HL-60 (cell line): ENCODE data around the gene XXYLT1.

Source experiments
- DNase-seq, 2 experiments: peaks; one replicate each; pipeline ENCODE4 v3.0.0-alpha.2; 2010 to 2020; ENCODE audit warnings: low read depth in 1 of 2, low spot score in 1 of 2
- H3K27ac ChIP-seq: fragments of 250-450 bp; sonication (Bioruptor Pico); replicated peaks from 2 replicates; pipeline ENCODE4 v1.5.1; 2020; ENCODE audit warnings: mild to moderate bottlenecking, moderate library complexity
- H3K27me3 ChIP-seq: fragments of 250-450 bp; sonication (Bioruptor Pico); 2 replicates; pipeline ENCODE4 v1.5.1; 2021; ENCODE audit warnings: mild to moderate bottlenecking, moderate library complexity; ENCODE audit not compliant: insufficient read depth, poor library complexity, severe bottlenecking
- H3K4me3 ChIP-seq: replicated peaks from 2 replicates; pipeline ENCODE4 v1.5.1; 2011; ENCODE audit warnings: mild to moderate bottlenecking, control low read depth, low read length; ENCODE audit not compliant: insufficient read depth
- GABPA ChIP-seq: IDR thresholded peaks from 2 replicates; pipeline ENCODE4 v1.6.1; 2012; ENCODE audit warnings: low read depth
- POLR2AphosphoS5 ChIP-seq: IDR thresholded peaks from 2 replicates; pipeline ENCODE4 v1.6.1; 2012; ENCODE audit warnings: low read depth
- SPI1 ChIP-seq: IDR thresholded peaks from 2 replicates; pipeline ENCODE4 v1.6.1; 2012; ENCODE audit warnings: low read depth, mild to moderate bottlenecking, borderline replicate concordance
- TF ChIP-seq, protein P1 (sequence below): IDR thresholded peaks from 2 replicates; pipeline ENCODE4 v1.6.1; 2012; ENCODE audit warnings: low read depth; ENCODE audit not compliant: insufficient replicate concordance
- TF ChIP-seq, protein P2 (sequence below): IDR thresholded peaks from one replicate; pipeline ENCODE4 v1.5.1; 2011; ENCODE audit warnings: low read length, control low read depth, inconsistent platforms; ENCODE audit not compliant: insufficient read depth

XXYLT1 gene

DNA sequence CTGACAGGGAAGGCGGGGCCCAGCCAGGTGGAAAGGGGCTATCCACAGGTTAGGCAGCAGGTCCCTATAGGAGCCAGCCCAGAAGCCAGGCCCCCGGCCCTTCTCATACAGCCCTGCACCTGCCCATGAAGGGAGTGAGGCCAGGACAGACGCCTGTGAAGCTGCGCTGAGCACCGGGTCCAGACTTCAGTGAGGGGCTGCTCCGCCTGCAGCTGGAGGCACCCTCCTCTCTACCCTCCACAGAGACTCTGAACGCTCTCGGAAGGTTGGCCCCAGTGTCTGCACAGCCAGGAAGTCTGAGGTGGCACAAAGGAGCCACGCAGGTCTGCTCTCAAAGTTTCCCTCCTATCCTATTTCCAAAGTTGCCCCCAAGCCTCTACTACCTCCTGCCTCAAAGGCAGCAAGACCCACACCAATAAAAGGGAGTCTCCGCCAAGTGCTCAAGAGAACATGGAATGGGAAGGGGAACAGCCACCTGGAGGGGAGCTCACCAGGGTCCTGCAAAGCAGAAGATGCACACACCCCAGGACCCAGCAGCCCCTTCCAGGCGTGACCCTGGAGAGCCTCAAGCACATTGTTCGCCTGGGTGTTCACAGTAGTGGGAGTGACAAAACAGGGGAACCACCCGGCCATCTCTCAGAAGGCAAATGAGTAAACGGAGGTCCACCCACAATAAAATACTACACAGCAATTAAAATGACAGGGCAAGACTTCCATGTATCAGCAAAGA, 19.5 kb downstream of the XXYLT1 start:
- TF ChIP-seq POLR2AphosphoS5, result no peak
- TF ChIP-seq, protein P1, sequence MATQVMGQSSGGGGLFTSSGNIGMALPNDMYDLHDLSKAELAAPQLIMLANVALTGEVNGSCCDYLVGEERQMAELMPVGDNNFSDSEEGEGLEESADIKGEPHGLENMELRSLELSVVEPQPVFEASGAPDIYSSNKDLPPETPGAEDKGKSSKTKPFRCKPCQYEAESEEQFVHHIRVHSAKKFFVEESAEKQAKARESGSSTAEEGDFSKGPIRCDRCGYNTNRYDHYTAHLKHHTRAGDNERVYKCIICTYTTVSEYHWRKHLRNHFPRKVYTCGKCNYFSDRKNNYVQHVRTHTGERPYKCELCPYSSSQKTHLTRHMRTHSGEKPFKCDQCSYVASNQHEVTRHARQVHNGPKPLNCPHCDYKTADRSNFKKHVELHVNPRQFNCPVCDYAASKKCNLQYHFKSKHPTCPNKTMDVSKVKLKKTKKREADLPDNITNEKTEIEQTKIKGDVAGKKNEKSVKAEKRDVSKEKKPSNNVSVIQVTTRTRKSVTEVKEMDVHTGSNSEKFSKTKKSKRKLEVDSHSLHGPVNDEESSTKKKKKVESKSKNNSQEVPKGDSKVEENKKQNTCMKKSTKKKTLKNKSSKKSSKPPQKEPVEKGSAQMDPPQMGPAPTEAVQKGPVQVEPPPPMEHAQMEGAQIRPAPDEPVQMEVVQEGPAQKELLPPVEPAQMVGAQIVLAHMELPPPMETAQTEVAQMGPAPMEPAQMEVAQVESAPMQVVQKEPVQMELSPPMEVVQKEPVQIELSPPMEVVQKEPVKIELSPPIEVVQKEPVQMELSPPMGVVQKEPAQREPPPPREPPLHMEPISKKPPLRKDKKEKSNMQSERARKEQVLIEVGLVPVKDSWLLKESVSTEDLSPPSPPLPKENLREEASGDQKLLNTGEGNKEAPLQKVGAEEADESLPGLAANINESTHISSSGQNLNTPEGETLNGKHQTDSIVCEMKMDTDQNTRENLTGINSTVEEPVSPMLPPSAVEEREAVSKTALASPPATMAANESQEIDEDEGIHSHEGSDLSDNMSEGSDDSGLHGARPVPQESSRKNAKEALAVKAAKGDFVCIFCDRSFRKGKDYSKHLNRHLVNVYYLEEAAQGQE, result no peak
- TF ChIP-seq, protein P2, sequence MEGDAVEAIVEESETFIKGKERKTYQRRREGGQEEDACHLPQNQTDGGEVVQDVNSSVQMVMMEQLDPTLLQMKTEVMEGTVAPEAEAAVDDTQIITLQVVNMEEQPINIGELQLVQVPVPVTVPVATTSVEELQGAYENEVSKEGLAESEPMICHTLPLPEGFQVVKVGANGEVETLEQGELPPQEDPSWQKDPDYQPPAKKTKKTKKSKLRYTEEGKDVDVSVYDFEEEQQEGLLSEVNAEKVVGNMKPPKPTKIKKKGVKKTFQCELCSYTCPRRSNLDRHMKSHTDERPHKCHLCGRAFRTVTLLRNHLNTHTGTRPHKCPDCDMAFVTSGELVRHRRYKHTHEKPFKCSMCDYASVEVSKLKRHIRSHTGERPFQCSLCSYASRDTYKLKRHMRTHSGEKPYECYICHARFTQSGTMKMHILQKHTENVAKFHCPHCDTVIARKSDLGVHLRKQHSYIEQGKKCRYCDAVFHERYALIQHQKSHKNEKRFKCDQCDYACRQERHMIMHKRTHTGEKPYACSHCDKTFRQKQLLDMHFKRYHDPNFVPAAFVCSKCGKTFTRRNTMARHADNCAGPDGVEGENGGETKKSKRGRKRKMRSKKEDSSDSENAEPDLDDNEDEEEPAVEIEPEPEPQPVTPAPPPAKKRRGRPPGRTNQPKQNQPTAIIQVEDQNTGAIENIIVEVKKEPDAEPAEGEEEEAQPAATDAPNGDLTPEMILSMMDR, result no peak
- TF ChIP-seq SPI1, result no peak
- TF ChIP-seq GABPA, result no peak
- Histone ChIP-seq H3K27ac (no peak overlapping the region), H3K4me3 (no peak overlapping the region), H3K27me3 (no peaks in the 10 kb centered on the region)
- no peak for DNase-seq

DNA sequence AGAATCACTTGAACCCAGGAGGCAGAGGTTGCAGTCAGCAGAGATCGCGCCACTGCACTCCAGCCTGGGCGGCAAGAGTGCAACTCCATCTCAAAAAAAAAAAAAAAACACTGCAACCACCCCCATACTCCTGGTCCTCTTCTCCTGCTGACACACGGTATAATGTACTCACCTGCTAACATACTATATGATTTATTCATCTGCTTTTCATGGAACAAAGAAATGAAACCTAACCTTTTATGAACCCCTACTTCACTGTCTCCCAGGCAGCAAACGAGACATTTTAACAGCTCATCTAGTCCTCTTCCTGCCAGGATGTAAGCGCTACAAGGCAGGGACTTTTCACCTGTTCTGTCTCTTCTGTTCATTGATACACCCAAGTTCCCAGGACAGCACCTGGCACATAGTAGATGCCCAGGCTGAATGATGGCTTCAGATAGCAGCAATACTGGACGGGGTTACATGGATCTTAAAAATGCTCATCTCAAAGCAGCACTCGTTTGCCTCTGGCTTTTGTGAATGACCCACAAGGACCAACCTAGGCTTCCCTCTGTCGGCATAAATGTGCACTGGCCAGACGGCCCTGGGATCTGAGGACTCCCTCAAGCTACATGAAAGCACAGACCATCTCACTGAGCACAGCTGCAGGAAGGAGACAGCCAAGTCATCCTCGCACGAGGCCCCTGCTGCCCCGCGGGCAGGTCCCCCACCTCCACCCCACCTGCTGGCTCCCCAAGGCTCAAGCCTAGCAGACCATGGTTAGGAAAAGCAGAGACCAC, 20.3 kb downstream of the XXYLT1 start:
- H3K4me3 ChIP-seq, result no peak overlapping the region
- H3K27me3 ChIP-seq, result no peaks in the 10 kb centered on the region
- no peak overlapping the region for H3K27ac ChIP-seq
- no peak for TF ChIP-seq POLR2AphosphoS5
- TF ChIP-seq, protein P1, result no peak
- no peak for TF ChIP-seq GABPA
- TF ChIP-seq, protein P2, result no peak
- no peak for DNase-seq

DNA sequence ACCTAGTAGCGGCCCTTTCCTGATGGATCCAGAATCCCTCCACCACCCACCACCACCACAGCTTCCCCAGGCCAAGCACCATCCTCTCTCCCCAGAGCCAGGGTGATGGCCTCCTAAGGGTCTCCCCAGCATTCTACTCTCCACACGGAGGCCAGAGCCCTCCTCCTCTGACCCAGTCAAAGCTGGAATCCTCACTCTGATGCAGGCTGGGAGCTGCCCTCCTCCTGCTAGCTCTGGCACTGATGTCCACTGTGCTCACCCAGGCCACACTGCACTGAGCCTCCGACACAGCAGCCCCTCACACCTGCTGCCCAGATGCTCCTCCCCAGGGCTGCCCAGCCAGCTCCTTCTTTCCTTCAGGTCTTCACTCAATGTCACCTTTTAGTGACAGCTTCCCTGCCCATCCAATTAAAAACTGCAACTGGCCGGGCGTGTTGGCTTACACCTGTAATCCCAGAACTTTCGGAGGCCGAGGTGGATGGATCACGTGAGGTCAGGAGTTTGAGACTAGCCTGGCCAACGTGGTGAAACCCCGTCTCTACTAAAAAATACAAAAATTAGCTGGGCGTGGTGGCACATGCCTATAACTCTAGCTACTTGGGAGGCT, 21.0 kb downstream of the XXYLT1 start:
- no peaks in the 10 kb centered on the region for H3K27me3 ChIP-seq
- no peak overlapping the region for H3K4me3 ChIP-seq
- no peak for DNase-seq
- TF ChIP-seq, protein P1, result no peak
- no peak for TF ChIP-seq SPI1
- TF ChIP-seq POLR2AphosphoS5, result no peak
- TF ChIP-seq, protein P2, result no peak
- TF ChIP-seq GABPA, result no peak
- no peak overlapping the region for H3K27ac ChIP-seq
